Nephron progenitor cell (in vitro differentiated cells): ENCODE results near the gene GALNT14.
"Not testable (repeated sequence)": the region's sequence is repeated elsewhere in the genome, so short reads cannot be mapped to it uniquely, and the experiment has no call there.

Experiments used
- DNase-seq: peaks from one replicate; pipeline ENCODE4 v3.0.0; 2021
- H3K27ac Mint-ChIP-seq: 2 replicates; pipeline ENCODE4 v1.8.0; 2021; ENCODE audit warnings: mild to moderate bottlenecking, moderate library complexity, mixed read lengths
- H3K27me3 Mint-ChIP-seq: 2 replicates; pipeline ENCODE4 v1.8.0; 2021; ENCODE audit warnings: mild to moderate bottlenecking, low read depth, mixed read lengths; ENCODE audit not compliant: poor library complexity
- H3K36me3 Mint-ChIP-seq: 2 replicates; pipeline ENCODE4 v1.8.0; 2021; ENCODE audit warnings: low read depth, mixed read lengths
- H3K4me1 Mint-ChIP-seq: 2 replicates; pipeline ENCODE4 v1.8.0; 2021; ENCODE audit warnings: mixed read lengths
- H3K4me3 Mint-ChIP-seq: 2 replicates; pipeline ENCODE4 v1.8.0; 2021; ENCODE audit warnings: mild to moderate bottlenecking, moderate library complexity, mixed read lengths
- H3K9me3 Mint-ChIP-seq: 2 replicates; pipeline ENCODE4 v1.8.0; 2021; ENCODE audit warnings: mild to moderate bottlenecking, moderate library complexity, mixed read lengths
- CTCF ChIP-seq: fragments of 200-600 bp; sonication (generic); IDR thresholded peaks from 2 replicates; pipeline ENCODE4 v1.5.0; 2021; ENCODE audit warnings: antibody characterized with exemption

The GALNT14 gene

GRCh38 chr2:31138037-31138962 is at the start of gene GALNT14:
Gene GALNT14 (minus strand): TSS chr2:31138440. CDS start chr2:31138086, 354 bp downstream.
- Mint-ChIP-seq H3K4me1 (peaks cover 6% of the 10 kb centered on the region), H3K27ac (no peak within 1 kb of the TSS), H3K36me3 (no peaks in the 10 kb centered on the region), H3K27me3 (peaks cover 86% of the 10 kb centered on the region), H3K4me3 (peak within 1 kb of the TSS; percentile 80), H3K9me3 (no peaks in the 10 kb centered on the region)
- TF ChIP-seq CTCF, result peak; percentile 46
- DNase-seq, result peak; percentile 79

- Mint-ChIP-seq H3K4me1 (peaks cover 6% of the 10 kb centered on the region), H3K9me3 (peaks cover 13% of the 10 kb centered on the region)
Measured at GRCh38 chr2:31187166-31187565, 48.9 kb upstream of the GALNT14 start.

GRCh38 chr2:31183973-31184372 is 45.7 kb upstream of the GALNT14 start:
- Mint-ChIP-seq H3K9me3 (peaks cover 17% of the 10 kb centered on the region), H3K27me3 (peaks cover 32% of the 10 kb centered on the region)
- DNase-seq, H3K4me1 Mint-ChIP-seq, H3K27ac Mint-ChIP-seq, H3K4me3 Mint-ChIP-seq, H3K36me3 Mint-ChIP-seq: not testable (repeated sequence)

More at GRCh38 chr2:31187166-31187565, 48.9 kb upstream of the GALNT14 start:
- H3K4me3 Mint-ChIP-seq, result no peak overlapping the region
- no peaks in the 10 kb centered on the region for H3K36me3 Mint-ChIP-seq
- no peak overlapping the region for H3K27ac Mint-ChIP-seq
- H3K27me3 Mint-ChIP-seq, result peaks cover 31% of the 10 kb centered on the region
- DNase-seq, result no peak
- no peak for TF ChIP-seq CTCF

- no peak for DNase-seq
- no peak overlapping the region for H3K27ac Mint-ChIP-seq
- H3K27me3 Mint-ChIP-seq, result peaks cover 46% of the 10 kb centered on the region
- no peak overlapping the region for H3K4me3 Mint-ChIP-seq
- H3K9me3 Mint-ChIP-seq, result peaks cover 5% of the 10 kb centered on the region
- TF ChIP-seq CTCF, result no peak
- no peaks in the 10 kb centered on the region for H3K36me3 Mint-ChIP-seq
- H3K4me1 Mint-ChIP-seq, result no peaks in the 10 kb centered on the region
Measured at GRCh38 chr2:31176742-31177141, 38.5 kb upstream of the GALNT14 start.

- no peak for TF ChIP-seq CTCF
- H3K36me3 Mint-ChIP-seq, result no peaks in the 10 kb centered on the region
- H3K27me3 Mint-ChIP-seq, result peaks cover 48% of the 10 kb centered on the region
- H3K27ac Mint-ChIP-seq, result no peak overlapping the region
- H3K4me1 Mint-ChIP-seq, result no peaks in the 10 kb centered on the region
- no peaks in the 10 kb centered on the region for H3K9me3 Mint-ChIP-seq
- DNase-seq, result no peak
- H3K4me3 Mint-ChIP-seq, result no peak overlapping the region
Measured at GRCh38 chr2:31171142-31171541, 32.9 kb upstream of the GALNT14 start.

- Mint-ChIP-seq H3K36me3 (no peaks in the 10 kb centered on the region), H3K9me3 (no peaks in the 10 kb centered on the region), H3K4me3 (no peak overlapping the region), H3K27me3 (peaks cover 51% of the 10 kb centered on the region), H3K27ac (no peak overlapping the region), H3K4me1 (no peaks in the 10 kb centered on the region)
- peak; percentile 70 for DNase-seq
- peak; percentile 95 for TF ChIP-seq CTCF
Measured at GRCh38 chr2:31170071-31170698, 31.9 kb upstream of the GALNT14 start.
